Activated T-helper 1 cell treated with Interleukin-2 at 50 U/mL for 16 hours (primary cell): ENCODE data around the gene COTL1.

Experiments used
- DNase-seq: peaks from one replicate; pipeline ENCODE4 v3.0.0-alpha.2; 2020; ENCODE audit warnings: low read depth

The COTL1 gene

DNA sequence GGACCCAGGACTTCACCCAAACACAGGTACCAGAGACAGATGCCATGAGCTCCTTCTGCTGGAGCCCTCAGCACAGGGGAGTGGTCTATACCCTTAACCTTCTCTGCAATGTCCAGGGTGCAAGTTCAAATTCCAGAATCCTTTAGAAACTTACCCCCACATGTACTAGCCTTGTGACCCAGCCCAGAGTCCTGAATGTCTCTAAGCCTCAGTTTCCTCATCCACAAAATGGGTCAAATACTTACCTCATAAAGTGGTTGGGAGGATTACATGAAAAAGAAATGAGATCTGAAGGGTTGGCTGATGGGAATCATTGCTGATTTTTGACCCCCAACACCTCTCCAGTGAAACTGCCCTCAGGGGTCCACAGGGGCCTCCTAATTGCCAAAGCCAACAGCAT is 21.7 kb downstream of the COTL1 start:
- no peak for DNase-seq

- DNase-seq, result no peak
These were observed 22.8 kb downstream of the COTL1 start for GRCh38 chr16:84595052-84595481.

GRCh38 chr16:84594725-84595038 is 23.2 kb downstream of the COTL1 start:
- DNase-seq, result no peak

DNA sequence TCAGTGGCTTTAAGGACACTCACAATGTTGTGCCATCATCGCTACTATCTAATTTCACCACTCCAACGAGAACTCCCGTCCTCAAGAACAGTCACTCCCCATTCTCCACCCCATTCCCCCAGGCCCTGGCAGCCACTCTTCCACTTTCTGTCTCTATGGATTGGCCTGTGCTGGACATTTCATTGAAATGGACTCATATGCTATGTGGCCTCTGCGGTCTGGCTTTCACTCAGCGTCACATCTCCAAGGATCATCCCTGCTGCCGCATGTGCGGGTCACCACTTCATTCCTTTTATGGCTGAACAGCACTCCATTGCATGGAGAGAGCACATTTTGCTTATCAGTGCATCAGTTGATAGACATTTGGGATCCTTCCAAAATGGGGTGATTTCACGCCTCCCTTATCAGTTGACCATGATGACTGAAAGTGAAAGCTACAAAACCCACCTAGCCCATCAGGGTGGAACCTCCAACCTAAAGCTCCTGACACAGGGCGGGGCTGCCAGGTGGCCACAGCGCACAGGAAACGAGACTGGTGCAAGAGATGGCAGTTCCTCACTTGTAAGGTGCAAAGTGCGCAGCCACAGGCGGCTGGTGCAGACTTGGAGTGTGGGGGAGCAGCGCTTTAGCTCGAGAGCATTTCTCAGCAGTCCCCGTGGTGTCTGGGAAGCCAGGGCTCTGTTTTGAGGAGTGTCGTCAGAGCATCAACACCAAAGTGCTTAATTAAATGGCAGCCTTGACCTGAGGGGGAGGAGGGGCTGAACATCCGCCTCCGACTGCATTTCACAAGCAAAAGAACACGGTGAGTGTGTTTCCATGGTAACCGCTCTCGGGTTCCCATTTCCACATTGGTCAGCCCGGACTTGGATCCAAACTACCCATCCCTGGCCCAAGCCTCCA is 23.8 kb downstream of the COTL1 start:
- DNase-seq, result peak; percentile 68

GRCh38 chr16:84592718-84593117 is 25.2 kb downstream of the COTL1 start:
- no peak for DNase-seq

GRCh38 chr16:84589975-84590719 is 27.7 kb downstream of the COTL1 start:
- DNase-seq, result no peak

- no peak for DNase-seq
These were observed 28.9 kb downstream of the COTL1 start for GRCh38 chr16:84588991-84589390.

DNA sequence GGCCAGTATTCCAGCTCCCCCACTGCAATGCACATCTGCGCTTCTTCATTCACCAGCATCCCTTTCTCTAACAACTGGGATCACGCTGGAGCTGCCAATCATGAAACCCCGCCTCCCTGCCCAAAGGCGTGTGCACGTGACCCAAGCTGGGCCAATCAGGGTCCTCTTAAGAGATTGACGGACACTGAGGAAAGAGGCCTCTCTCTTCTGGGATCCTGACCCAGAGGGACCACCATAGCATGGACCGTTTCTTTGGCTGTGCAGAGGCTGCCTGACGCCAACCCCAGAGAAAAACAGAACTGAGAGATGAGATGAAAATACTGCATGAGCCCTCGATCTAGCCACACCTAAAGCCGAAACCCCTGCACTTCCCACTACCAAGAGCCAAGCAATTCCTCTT is 32.0 kb downstream of the COTL1 start:
- no peak for DNase-seq

DNA sequence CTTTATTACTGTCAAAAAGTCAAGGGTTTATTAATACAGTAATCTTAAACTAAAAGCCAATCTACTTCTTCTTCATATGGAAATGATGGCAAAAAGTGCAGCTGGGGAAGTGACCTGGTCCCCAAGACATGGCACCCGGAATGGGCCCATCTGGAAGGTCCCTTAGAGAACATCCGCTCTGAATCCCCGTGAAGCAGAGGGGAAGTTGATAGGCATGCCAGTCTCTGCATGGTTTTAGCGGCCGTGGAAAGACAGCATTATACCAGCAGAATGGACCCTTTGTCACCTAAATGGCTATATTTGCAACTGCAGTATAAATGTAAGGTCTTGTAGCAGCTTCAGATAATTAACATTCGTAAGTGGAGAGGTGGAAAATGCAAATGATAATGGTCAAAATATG is 32.4 kb downstream of the COTL1 start:
- no peak for DNase-seq

- DNase-seq, result no peak
These were observed 33.2 kb downstream of the COTL1 start for GRCh38 chr16:84584678-84585077.

GRCh38 chr16:84583995-84584394 is 33.9 kb downstream of the COTL1 start:
- no peak for DNase-seq

- no peak for DNase-seq
These were observed 34.8 kb downstream of the COTL1 start for GRCh38 chr16:84582958-84583516.

DNA sequence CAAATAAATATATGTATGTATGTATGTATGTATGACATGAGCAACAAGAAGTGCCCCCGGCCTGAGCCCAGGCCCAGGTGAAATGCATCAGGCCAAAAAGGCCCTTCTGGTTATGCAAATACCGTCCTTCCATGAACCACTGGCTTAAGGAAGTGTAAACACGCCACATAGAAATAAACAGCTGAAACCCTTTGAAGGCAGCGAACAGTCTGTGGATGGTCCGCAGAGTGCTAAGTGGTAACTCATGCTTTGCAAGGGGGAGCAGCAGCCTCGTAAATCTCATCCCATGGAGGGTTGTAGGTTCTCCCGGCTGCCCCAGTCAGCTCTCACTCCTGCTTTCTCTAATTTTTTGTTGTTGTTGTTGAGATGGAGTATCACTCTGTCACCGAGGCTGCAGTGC is 36.7 kb downstream of the COTL1 start:
- DNase-seq, result no peak

DNA sequence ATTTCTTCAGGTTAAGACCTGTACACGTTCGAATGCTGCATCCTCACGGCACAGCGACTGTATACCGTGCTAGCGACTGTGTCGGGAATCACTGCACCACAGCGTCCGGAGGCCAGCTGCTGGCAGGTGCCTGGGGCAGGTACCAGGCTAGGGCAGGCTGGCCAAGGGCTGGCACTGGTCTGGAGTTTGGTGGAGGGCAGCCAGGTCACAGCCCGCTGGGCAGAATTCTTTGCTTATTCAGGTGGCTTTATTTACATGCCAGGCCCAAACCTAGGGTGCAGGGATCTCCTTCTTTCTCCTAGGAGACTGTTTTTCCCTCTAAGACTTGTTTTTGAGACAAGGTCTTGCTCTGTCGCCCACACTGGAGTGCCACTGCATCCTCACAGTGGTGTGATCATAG is 37.9 kb downstream of the COTL1 start:
- DNase-seq, result no peak

DNA sequence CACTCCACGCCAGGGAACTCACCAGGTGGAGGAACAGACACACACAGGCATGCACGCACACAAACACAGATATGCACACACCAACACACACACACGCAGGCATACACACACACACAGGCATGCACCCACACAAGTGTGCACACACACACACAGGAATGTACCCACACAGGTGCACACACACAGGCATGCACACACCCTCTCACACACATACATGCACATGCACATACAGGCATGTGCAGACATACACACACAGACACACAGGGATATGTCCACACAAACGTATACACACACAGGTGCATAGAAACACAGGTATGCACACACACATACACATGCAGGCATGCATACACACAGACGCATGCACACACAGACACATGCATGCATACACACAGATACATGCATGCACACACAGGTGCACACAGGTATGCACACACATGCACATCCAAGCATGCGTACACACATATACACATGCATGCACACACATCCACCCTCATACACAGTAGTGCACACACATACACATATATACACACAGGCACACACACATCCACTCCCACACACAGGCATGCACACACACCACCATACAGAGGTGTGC is 39.2 kb downstream of the COTL1 start:
- no peak for DNase-seq

DNA sequence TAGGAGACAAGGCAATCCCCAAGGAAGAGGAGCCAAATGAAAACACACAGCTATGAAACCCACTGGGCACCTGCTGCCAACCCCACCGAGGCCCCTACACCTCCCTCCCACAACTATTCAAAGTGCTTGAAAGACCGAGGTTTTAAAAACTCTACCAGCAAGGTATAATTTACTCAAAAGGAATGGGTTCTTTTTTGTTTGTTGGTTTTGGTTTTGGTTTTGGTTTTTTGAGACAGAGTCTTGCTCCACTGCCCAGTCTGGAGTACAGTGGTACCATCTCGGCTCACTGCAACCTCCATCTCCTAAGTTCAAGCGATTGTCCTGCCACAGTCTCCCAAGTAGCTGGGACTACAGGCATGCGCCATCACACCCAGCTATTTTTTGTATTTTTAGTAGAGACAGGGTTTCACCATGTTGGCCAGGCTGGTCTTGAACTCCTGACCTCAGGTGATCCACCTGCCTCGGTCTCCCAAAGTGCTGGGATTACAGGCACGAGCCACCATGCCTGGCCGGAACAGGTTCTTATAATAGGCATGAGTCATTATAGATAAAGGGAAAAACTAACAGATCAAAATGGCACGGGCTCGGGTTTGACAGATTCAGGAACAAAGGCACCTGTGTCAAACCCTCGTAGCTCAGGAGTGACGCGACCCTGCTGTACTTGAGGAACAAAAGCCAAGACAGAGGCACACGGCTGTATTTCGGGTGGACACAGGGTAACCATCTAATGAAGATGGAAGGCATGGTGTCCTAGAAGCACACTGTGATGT is 40.7 kb downstream of the COTL1 start:
- DNase-seq, result no peak

GRCh38 chr16:84575914-84576313 is 42.0 kb downstream of the COTL1 start:
- no peak for DNase-seq

DNA sequence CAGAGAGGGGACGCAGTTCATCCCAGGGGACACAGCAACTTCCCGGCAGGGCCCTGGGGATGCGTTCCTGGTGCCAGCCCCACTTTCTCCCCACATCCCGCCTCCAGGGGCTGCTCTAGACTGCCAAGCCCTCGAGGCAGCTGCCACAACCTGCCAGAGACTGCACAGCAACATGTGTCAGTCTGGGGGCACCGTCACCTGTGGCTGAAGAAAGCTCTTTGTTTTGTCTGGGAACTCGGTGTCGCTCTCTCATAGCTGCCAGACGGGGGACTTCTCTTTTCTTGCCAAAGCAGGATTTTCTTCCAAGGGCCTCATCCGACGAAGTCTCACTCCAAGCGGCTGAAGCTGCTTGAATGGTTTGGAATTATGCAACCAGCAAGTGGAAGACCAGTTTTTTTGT is 43.7 kb downstream of the COTL1 start:
- DNase-seq, result no peak

DNA sequence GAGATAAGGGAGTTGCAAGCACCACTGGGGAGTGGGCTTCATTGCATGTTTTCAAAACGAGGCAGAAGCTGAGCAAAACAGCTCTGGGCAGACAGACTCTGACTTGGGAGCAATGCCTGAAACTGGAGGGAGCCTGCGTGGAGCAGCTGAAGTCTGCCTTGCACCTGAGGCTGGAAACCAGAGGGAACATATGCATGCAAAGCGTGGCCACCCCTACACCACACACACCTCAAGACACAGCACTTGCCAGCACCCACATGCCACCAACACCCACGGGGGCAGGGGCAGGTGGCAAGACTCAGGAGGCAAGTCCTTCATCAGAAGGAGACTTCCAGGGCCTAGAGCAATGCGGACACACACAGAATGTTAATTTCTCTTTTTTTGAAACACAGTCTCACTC is 45.8 kb downstream of the COTL1 start:
- DNase-seq, result no peak

DNA sequence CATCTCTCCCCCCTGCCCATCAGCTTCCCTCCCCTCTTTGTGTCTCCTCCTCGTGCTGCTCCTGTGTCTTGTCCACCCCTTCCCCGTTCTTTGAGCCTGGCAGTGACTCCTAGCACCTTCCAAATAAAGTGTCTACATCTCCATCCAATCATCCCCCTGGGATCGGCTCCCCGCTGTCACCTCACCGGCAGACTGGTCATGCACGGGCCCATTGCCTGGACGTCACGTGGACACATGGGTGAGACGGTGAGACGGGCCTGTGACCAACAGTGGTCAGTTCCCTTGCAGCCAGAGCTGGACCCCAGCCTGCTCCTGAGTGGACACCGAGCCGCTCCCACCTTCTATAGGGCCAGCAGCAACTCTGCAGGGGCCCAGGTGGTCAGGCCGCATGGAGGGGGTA is 46.4 kb downstream of the COTL1 start:
- no peak for DNase-seq

- DNase-seq, result no peak
These were observed 47.0 kb downstream of the COTL1 start for GRCh38 chr16:84570739-84571403.
